PC-3 (cell line): ENCODE measurements around the gene NUP133. TPM values are rescaled to one million over a fixed set of nuclear protein-coding genes. Genes with fewer than 3 reads are reported as not detected.

Experiments
- ATAC-seq: fragments of 200-7000 bp; cut with Tn5 transposase; 2 replicates; pipeline ENCODE4 v1.9.1; 2020; ENCODE audit warnings: mild to moderate bottlenecking, moderate library complexity
- BruUV-seq: library from RNA; stranded (reverse); fragments of 400-500 nt; replicated peaks from 2 replicates; lab custom pipeline; 2021; lab: Mats Ljungman, UMichigan
- CTCF ChIA-PET: fragments of 300-600 bp; sonication (Branson Sonifier 250); formaldehyde crosslinking; loops from one replicate; lab custom pipeline; 2022; ENCODE audit warnings: antibody characterized with exemption; lab: Charles Lee
- POLR2A ChIA-PET: fragments of 300-600 bp; sonication (Branson Sonifier 250); formaldehyde crosslinking; loops from one replicate; lab custom pipeline; 2022; ENCODE audit warnings: antibody characterized with exemption; ENCODE audit not compliant: unreplicated experiment; lab: Charles Lee
- DNase-seq: peaks from one replicate; pipeline ENCODE4 v3.0.0-alpha.2; 2015
- H2AFZ ChIP-seq: fragments of 300-600 bp; sonication (generic); 2 replicates; pipeline ENCODE4 v1.6.0; 2016; ENCODE audit warnings: antibody characterized with exemption, low read length
- H3F3A ChIP-seq: fragments of 300-600 bp; sonication (generic); one replicate; pipeline ENCODE4 v1.6.0; 2017; ENCODE audit warnings: antibody characterized with exemption, low read length, control low read depth, mild to moderate bottlenecking; ENCODE audit not compliant: unreplicated experiment
- H3K27ac ChIP-seq: fragments of 300-600 bp; sonication (generic); 2 replicates; pipeline ENCODE4 v1.5.1; 2016; ENCODE audit warnings: mild to moderate bottlenecking, low read length
- H3K27me3 ChIP-seq: fragments of 300-600 bp; sonication (generic); 2 replicates; pipeline ENCODE4 v1.6.1; 2016; ENCODE audit warnings: low read length, mixed read lengths
- H3K36me3 ChIP-seq: fragments of 300-600 bp; sonication (generic); 2 replicates; pipeline ENCODE4 v1.6.1; 2016; ENCODE audit warnings: low read depth, mixed run types, low read length, mixed read lengths
- H3K4me1 ChIP-seq: fragments of 300-600 bp; sonication (generic); 2 replicates; pipeline ENCODE4 v1.5.1; 2016; ENCODE audit warnings: low read length; ENCODE audit not compliant: insufficient read depth
- H3K4me2 ChIP-seq: fragments of 300-600 bp; sonication (generic); 2 replicates; pipeline ENCODE4 v1.6.0; 2016; ENCODE audit warnings: low read length
- H3K4me3 ChIP-seq: fragments of 300-600 bp; sonication (generic); 2 replicates; pipeline ENCODE4 v1.5.1; 2016; ENCODE audit warnings: mild to moderate bottlenecking, low read length, mixed read lengths
- H3K79me2 ChIP-seq: fragments of 300-600 bp; sonication (generic); 2 replicates; pipeline ENCODE4 v1.6.1; 2017; ENCODE audit warnings: low read length, mixed read lengths
- H3K9ac ChIP-seq: fragments of 300-600 bp; sonication (generic); 2 replicates; pipeline ENCODE4 v1.6.0; 2016; ENCODE audit warnings: mild to moderate bottlenecking, low read length
- H3K9me2 ChIP-seq: fragments of 300-600 bp; sonication (generic); replicated peaks from 2 replicates; pipeline ENCODE4 v1.6.1; 2016; ENCODE audit warnings: mixed run types, low read length, mixed read lengths
- H3K9me3 ChIP-seq: fragments of 300-600 bp; sonication (generic); 2 replicates; pipeline ENCODE4 v1.6.1; 2016; ENCODE audit warnings: low read length, mixed read lengths
- H4K20me1 ChIP-seq: fragments of 300-600 bp; sonication (generic); 2 replicates; pipeline ENCODE4 v1.6.1; 2016; ENCODE audit warnings: low read length, mixed read lengths
- EZH2 ChIP-seq: fragments of 300-600 bp; sonication (generic); IDR thresholded peaks from one replicate; pipeline ENCODE4 v1.6.1; 2017; ENCODE audit warnings: antibody characterized with exemption, mild to moderate bottlenecking, low read length; ENCODE audit not compliant: unreplicated experiment
- EZH2phosphoT487 ChIP-seq: fragments of 300-600 bp; sonication (generic); IDR thresholded peaks from 2 replicates; pipeline ENCODE4 v1.6.1; 2018; ENCODE audit warnings: mild to moderate bottlenecking, antibody characterized with exemption, low read length, borderline replicate concordance
- intact Hi-C: fragments of 100-400 bp; cut with micrococcal nuclease; formaldehyde crosslinking; loops from 2 replicates; pipeline ENCODE4 v1.9.0; 2023
- total RNA-seq: library from RNA; depleted of rRNA; stranded (reverse); fragments of >200 nt; gene quantifications from 2 replicates; pipeline ENCODE4 v1.2.3, GENCODE V29; 2014
- TF ChIP-seq, protein P1 (sequence below): fragments of 300-600 bp; sonication (generic); conservative IDR thresholded peaks from 2 replicates; pipeline ENCODE4 v1.5.1; 2017; ENCODE audit warnings: antibody characterized with exemption, low read depth, mild to moderate bottlenecking, low read length

NUP133 gene
- total RNA-seq, 1 experiment from 2014 or later, result 63.6 TPM

DNA sequence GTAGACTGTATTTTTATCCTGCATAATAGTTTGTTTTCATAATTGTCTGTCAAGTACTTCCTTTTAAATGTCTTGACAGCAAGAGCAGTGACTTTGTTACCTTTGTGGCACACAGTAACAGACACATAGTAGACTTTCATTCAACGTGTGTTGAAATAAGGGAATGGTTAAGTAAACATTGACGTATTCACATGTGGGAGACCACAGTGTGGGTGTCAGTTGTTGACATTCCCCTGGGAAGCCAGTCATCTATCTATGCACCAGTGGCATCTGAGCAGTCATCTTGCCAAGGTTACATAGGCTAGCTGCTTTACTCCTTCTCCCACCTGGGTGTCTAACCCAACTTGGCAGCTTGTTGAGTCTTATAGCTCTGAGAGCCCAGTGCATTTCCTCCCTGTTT is 1.4 kb upstream of the NUP133 start:
- ATAC-seq (no peak), DNase-seq (peak; percentile 73)
- Histone ChIP-seq H2AFZ (no peak overlapping the region), H3K9me2 (no peaks in the 10 kb centered on the region), H4K20me1 (peaks cover 4% of the 10 kb centered on the region; the same call in 1 of the 2 replicates), H3K4me2 (peak overlapping the region; percentile 88), H3K27ac (no peak overlapping the region), H3K27me3 (no peaks in the 10 kb centered on the region), H3K9me3 (no peaks in the 10 kb centered on the region), H3K4me1 (peaks cover 26% of the 10 kb centered on the region), H3K9ac (no peak overlapping the region), H3K79me2 (peaks cover 31% of the 10 kb centered on the region), H3K36me3 (peaks cover 5% of the 10 kb centered on the region; the same call in 1 of the 2 replicates), H3K4me3 (no peak overlapping the region), H3F3A (no peaks in the 10 kb centered on the region)
- TF ChIP-seq, protein P1, sequence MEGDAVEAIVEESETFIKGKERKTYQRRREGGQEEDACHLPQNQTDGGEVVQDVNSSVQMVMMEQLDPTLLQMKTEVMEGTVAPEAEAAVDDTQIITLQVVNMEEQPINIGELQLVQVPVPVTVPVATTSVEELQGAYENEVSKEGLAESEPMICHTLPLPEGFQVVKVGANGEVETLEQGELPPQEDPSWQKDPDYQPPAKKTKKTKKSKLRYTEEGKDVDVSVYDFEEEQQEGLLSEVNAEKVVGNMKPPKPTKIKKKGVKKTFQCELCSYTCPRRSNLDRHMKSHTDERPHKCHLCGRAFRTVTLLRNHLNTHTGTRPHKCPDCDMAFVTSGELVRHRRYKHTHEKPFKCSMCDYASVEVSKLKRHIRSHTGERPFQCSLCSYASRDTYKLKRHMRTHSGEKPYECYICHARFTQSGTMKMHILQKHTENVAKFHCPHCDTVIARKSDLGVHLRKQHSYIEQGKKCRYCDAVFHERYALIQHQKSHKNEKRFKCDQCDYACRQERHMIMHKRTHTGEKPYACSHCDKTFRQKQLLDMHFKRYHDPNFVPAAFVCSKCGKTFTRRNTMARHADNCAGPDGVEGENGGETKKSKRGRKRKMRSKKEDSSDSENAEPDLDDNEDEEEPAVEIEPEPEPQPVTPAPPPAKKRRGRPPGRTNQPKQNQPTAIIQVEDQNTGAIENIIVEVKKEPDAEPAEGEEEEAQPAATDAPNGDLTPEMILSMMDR, result no peak
- TF ChIP-seq EZH2 (no peak), EZH2phosphoT487 (no peak)
- CTCF ChIA-PET, result no interaction called here
- no TSS peak for BruUV-seq
- intact Hi-C loops, result loop anchor here (2.0 to 5.0 kb wide), 2 partner anchors 49 to 237 kb away; partner anchors contain the start of genes ABCB10 and RAB4A
- POLR2A ChIA-PET, result no interaction called here

DNA sequence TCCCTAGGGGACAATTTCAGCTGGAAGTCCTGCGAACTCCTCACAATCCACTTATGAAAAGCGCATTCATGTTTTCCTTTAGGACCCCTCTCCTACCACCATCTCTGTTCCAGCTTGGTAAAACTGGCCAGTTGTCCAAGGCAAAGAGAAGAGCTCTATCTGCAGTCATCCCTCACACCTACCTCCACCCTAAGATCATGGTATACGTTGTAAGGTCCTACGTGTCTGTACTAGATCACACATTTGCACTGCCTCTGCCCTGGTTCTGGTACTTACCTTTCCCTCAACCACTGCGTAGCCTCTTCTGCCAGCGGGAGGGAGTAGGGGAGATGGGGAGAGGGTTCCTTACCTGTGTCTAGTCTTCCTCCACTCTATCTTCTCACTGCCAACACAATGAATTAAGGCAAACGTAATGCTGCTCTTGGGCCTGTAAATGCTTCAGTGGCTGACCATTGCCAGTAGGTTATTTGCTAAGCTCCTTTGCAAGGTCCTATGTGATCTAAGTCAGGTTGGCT is 739 bp upstream of the NUP133 start:
- Histone ChIP-seq H3K27me3 (no peaks in the 10 kb centered on the region), H3K9ac (peak overlapping the region; percentile 92), H3K36me3 (peaks cover 5% of the 10 kb centered on the region; the same call in 1 of the 2 replicates), H3F3A (no peaks in the 10 kb centered on the region), H3K4me2 (peak overlapping the region; percentile 88), H3K9me2 (no peaks in the 10 kb centered on the region), H3K79me2 (peaks cover 31% of the 10 kb centered on the region), H4K20me1 (peaks cover 4% of the 10 kb centered on the region; the same call in 1 of the 2 replicates), H3K4me3 (peak overlapping the region; percentile 84), H2AFZ (peak overlapping the region; percentile 79), H3K9me3 (no peaks in the 10 kb centered on the region), H3K4me1 (peaks cover 26% of the 10 kb centered on the region), H3K27ac (peak overlapping the region; percentile 61)
- ATAC-seq (no peak), DNase-seq (no peak)
- TF ChIP-seq EZH2, result no peak
- TF ChIP-seq, protein P1, result no peak
- no peak for TF ChIP-seq EZH2phosphoT487
- CTCF ChIA-PET, result interaction anchor here (0.6 to 1.0 kb wide), 2 partner anchors 27 to 28 kb away, joined by 4 to 7 read pairs; no protein-coding TSS in a partner anchor
- POLR2A ChIA-PET, result interaction anchor here (1.9 kb wide), 1 partner anchor 50 kb away, joined by 26 read pairs; the partner anchor contains the start of gene ABCB10
- intact Hi-C loops, result loop anchor here (1.0 to 5.0 kb wide), 3 partner anchors 50 to 237 kb away; partner anchors contain the start of genes ABCB10, RAB4A, TAF5L and URB2
- BruUV-seq, result no TSS peak

DNA sequence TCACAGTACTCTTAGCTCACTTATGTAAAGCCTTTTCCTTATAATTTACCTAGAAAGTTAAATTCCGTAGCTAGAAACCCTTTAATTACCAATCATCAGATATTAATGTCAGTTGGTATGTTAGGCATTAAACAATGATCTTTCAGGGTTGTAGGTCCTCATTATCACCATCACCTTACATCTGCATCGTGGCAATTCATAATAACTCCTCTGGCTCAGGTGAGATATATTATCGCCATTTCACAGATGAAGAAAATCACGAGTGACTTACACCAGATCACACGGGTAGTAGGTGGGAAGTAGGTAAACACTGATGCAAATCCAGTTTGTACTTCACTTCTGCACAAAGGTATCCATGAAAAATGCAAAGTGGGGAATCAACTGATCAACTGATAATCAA is 639 bp downstream of the NUP133 start:
- BruUV-seq, result no TSS peak
- DNase-seq (no peak), ATAC-seq (no peak; the same call in 1 of the 2 replicates)
- Histone ChIP-seq H2AFZ (peak overlapping the region; percentile 79), H3F3A (no peaks in the 10 kb centered on the region), H3K4me3 (peak overlapping the region; percentile 84), H3K4me2 (peak overlapping the region; percentile 88), H3K27me3 (no peaks in the 10 kb centered on the region), H3K79me2 (peaks cover 31% of the 10 kb centered on the region), H3K27ac (peak overlapping the region; percentile 61; the same call in 1 of the 2 replicates), H4K20me1 (peaks cover 4% of the 10 kb centered on the region; the same call in 1 of the 2 replicates), H3K36me3 (peaks cover 8% of the 10 kb centered on the region; the same call in 1 of the 2 replicates), H3K9me3 (no peaks in the 10 kb centered on the region), H3K4me1 (peaks cover 26% of the 10 kb centered on the region), H3K9me2 (no peaks in the 10 kb centered on the region), H3K9ac (peak overlapping the region; percentile 92)
- intact Hi-C loops, result loop anchor here (5.0 kb wide), 1 partner anchor 235 kb away; the partner anchor contains the start of gene RAB4A
- CTCF ChIA-PET, result no interaction called here
- POLR2A ChIA-PET, result interaction anchor here (1.9 kb wide), 1 partner anchor 52 kb away, joined by 26 read pairs; the partner anchor contains the start of gene ABCB10
- TF ChIP-seq EZH2phosphoT487 (no peak), EZH2 (no peak)
- TF ChIP-seq, protein P1, result no peak
